Right lobe of liver (tissue), 6 donors: ENCODE measurements around the gene ANKRD30B. TPM values are rescaled to one million over a fixed set of nuclear protein-coding genes. Genes with fewer than 3 reads are reported as not detected.
"Not testable (repeated sequence)": the region's sequence is repeated elsewhere in the genome, so short reads cannot be mapped to it uniquely, and the experiment has no call there.

Experiments
- ATAC-seq, 4 donors: fragments of 200-7000 bp; cut with Tn5 transposase; one replicate each; pipeline ENCODE4 v1.9.1; 2020; ENCODE audit warnings: mild to moderate bottlenecking in 4 of 4, moderate library complexity in 4 of 4
- DNase-seq, 3 donors: peaks; one replicate each; pipeline ENCODE4 v3.0.0-alpha.2; 2020
- H3K27ac ChIP-seq, 3 donors: fragments of 200-600 bp; one replicate each; pipeline ENCODE4 v1.8.0; 2022
- H3K27me3 ChIP-seq, 2 donors: fragments of 200-600 bp; one replicate each; pipeline ENCODE4 v1.8.0; 2022
- H3K36me3 ChIP-seq, 4 donors: fragments of 200-600 bp; sonication (generic) in 1 of 4; one replicate each; pipeline versions ENCODE4 v1.5.1 to v1.8.0; 2017 to 2022; ENCODE audit warnings: control low read depth in 1 of 4
- H3K4me1 ChIP-seq, 4 donors: fragments of 200-600 bp; sonication (generic) in 1 of 4; one replicate each; pipeline versions ENCODE4 v1.5.1 to v1.8.0; 2017 to 2022; ENCODE audit warnings: control low read depth in 1 of 4
- H3K4me3 ChIP-seq, 3 donors: fragments of 200-600 bp; one replicate each; pipeline ENCODE4 v1.8.0; 2022
- H3K9me3 ChIP-seq, 4 donors: fragments of 200-600 bp; sonication (generic) in 1 of 4; one replicate each; pipeline versions ENCODE4 v1.5.1 to v1.8.0; 2017 to 2022; ENCODE audit warnings: control low read depth in 1 of 4
- POLR2A ChIP-seq: fragments of 450-650 bp; IDR thresholded peaks from one replicate; pipeline ENCODE4 v1.6.1; 2017; ENCODE audit warnings: antibody characterized with exemption, mild to moderate bottlenecking
- WGBS: methylation state at CpG from one replicate; pipeline ENCODE4 v1.1.6; 2018; ENCODE audit warnings: low coverage, low lambda C conversion rate; ENCODE audit not compliant: insufficient coverage; ENCODE audit errors: missing lambda C conversion rate; 5-methylcytosine and 5-hydroxymethylcytosine counted together
- intact Hi-C, 2 donors: fragments of 100-400 bp; cut with DNase I; formaldehyde crosslinking; loops; one replicate each; pipeline versions ENCODE4 v1.11.2 to v1.14.1; 2022
- total RNA-seq, 6 experiments: library from RNA; depleted of rRNA in 2 of 6; stranded (reverse); fragments of >200 nt in 2 of 6; fragmentation: NEBNext Ultra II Directional in 3 of 6; extraction: Animal tissue kit (Norgen Biotek cat#: 25700) in 3 of 6; gene quantifications; one replicate each; pipeline versions ENCODE4 v1.1.0 to v1.2.4, GENCODE V29; 2016 to 2023
- TF ChIP-seq, protein P1 (sequence below), 4 donors: fragments of 200-600 bp in 3 of 4; fragments of 450-650 bp in 1 of 4; IDR thresholded peaks; one replicate each; pipeline versions ENCODE4 v1.5.1 to v1.8.0; 2016 to 2022; ENCODE audit warnings: antibody characterized with exemption in 4 of 4, mild to moderate bottlenecking in 2 of 4
- donor health status: DM: no; HTN: yes; CAD: no.
- donor health status: DM: no; HTN: no; CAD: no.
- donor health status: DM: no; HTN: no; CAD: no.
- donor health status: DM: no; HTN: yes; CAD: no.
- donor health status: DM: no; HTN: yes; CAD: no.

The ANKRD30B gene
- total RNA-seq, 6 experiments from 2014 or later: not detected

DNA sequence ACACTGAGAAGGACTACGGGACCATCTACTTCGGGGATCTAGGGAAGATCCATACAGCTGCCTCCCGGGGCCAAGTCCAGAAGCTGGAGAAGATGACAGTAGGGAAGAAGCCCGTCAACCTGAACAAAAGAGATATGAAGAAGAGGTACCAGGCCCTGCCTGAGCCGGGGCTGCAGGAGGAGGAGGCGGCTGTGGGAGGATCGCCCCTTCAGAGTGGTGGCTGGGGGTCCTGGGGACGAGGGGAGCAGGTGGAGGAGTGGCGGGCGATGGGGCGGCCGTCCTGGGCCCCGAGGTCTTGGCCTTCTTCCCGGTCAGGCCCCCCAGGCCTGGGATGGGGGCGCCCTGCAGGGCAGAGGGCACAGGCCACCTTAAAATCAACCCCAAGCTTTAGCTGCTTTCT is 524 bp downstream of the ANKRD30B start:
- TF ChIP-seq POLR2A: no peak
- TF ChIP-seq, protein P1, sequence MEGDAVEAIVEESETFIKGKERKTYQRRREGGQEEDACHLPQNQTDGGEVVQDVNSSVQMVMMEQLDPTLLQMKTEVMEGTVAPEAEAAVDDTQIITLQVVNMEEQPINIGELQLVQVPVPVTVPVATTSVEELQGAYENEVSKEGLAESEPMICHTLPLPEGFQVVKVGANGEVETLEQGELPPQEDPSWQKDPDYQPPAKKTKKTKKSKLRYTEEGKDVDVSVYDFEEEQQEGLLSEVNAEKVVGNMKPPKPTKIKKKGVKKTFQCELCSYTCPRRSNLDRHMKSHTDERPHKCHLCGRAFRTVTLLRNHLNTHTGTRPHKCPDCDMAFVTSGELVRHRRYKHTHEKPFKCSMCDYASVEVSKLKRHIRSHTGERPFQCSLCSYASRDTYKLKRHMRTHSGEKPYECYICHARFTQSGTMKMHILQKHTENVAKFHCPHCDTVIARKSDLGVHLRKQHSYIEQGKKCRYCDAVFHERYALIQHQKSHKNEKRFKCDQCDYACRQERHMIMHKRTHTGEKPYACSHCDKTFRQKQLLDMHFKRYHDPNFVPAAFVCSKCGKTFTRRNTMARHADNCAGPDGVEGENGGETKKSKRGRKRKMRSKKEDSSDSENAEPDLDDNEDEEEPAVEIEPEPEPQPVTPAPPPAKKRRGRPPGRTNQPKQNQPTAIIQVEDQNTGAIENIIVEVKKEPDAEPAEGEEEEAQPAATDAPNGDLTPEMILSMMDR (IDR thresholded peaks at IDR 0.05): no peak
- ATAC-seq (no peak), DNase-seq (no peak)
- Histone ChIP-seq H3K9me3 (no peaks in the 10 kb centered on the region), H3K4me3 (no peak overlapping the region), H3K36me3 (no peaks in the 10 kb centered on the region), H3K27ac (no peak overlapping the region), H3K4me1 (no peaks in the 10 kb centered on the region), H3K27me3 (no peaks in the 10 kb centered on the region)
- 29% methylated on average over 8 of the region's 15 CpGs for WGBS
- intact Hi-C loops: no loop called here

DNA sequence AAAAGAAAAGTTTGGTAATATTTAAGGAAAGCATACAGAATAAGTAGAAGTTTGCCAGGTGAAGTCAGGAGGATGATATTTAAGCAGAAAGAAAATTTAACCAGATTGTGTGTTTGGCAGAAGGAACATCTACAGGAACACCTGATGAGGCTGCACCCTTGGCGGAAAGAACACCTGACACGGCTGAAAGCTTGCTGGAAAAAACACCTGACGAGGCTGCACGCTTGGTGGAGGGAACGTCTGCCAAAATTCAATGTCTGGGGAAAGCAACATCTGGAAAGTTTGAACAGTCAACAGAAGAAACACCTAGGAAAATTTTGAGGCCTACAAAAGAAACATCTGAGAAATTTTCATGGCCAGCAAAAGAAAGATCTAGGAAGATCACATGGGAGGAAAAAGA is 15.6 kb downstream of the ANKRD30B start:
- ATAC-seq, DNase-seq, intact Hi-C loops, H3K27me3 ChIP-seq, H3K9me3 ChIP-seq, H3K4me1 ChIP-seq, H3K36me3 ChIP-seq, H3K27ac ChIP-seq, H3K4me3 ChIP-seq: not testable (repeated sequence)
- 35% methylated on average over 5 of the region's 5 CpGs for WGBS

DNA sequence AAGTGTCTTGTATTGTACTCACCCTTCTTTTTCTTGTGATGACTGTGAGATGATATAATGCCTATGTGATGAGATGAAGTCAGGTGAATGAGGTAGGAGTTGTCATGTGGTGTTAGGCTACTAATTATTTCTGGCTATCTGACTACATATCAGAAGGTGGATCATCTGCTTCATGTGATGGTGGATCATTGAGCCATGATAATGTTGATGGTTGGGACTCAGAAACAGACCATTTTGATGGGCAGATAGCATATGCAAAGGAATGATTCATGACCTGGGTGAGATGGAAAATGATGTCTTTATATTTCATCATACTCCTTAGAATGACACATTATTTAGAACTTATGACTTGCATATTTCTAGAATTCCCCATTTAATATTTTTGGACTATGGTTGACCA is 19.5 kb downstream of the ANKRD30B start:
- intact Hi-C loops: no loop called here
- H3K9me3 ChIP-seq: no peaks in the 10 kb centered on the region
- H3K4me3 ChIP-seq: no peak overlapping the region
- DNase-seq: no peak
- no peaks in the 10 kb centered on the region for H3K27me3 ChIP-seq
- ATAC-seq: no peak
- H3K4me1 ChIP-seq: no peaks in the 10 kb centered on the region
- no peaks in the 10 kb centered on the region for H3K36me3 ChIP-seq
- no peak for TF ChIP-seq POLR2A
- TF ChIP-seq, protein P1 (IDR thresholded peaks at IDR 0.05): no peak
- no peak overlapping the region for H3K27ac ChIP-seq

DNA sequence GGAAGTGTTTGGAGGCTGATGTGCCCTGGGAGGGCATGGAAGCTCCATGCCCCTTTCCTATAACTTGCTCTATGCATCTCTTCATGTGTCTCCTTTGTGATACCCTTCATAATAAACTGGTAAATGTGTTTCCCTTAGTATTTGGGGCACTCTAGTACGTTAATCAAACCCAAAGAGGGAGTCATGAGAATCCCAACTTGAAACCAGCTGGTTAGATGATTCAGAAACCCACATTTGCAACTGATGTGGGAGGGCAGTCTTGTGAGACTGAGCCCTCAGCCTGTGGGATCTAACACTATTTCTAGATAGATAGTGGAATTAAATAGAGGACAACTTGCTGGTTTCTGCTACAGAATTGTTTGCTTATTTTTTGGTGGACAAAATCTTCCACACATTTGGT is 20.3 kb downstream of the ANKRD30B start:
- TF ChIP-seq POLR2A: no peak
- TF ChIP-seq, protein P1 (IDR thresholded peaks at IDR 0.05): no peak
- no peaks in the 10 kb centered on the region for H3K9me3 ChIP-seq
- no peak overlapping the region for H3K4me3 ChIP-seq
- H3K27me3 ChIP-seq: no peaks in the 10 kb centered on the region
- intact Hi-C loops: no loop called here
- H3K4me1 ChIP-seq: no peaks in the 10 kb centered on the region
- H3K27ac ChIP-seq: no peak overlapping the region
- no peak for DNase-seq
- WGBS: 0% methylated on average over 1 of the region's 1 CpG
- no peaks in the 10 kb centered on the region for H3K36me3 ChIP-seq
- no peak for ATAC-seq

DNA sequence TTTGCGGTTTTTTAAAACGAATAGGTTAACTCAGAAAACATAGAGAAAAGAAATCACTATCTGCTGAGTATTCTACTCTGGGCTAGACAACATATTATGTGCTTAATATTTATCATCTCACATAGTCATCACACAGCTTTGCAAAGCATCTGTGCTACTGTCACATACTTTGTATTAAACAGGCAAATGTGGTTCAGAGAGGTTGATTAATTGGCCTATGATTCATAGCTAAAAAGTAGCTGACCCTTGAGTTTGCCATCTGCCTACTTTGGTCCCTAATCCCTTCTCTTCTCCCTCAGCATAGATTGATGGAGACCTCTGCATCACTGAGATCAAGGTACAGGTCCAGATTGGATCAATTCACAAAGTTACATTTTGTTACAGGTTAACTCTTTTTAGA is 21.4 kb downstream of the ANKRD30B start:
- Histone ChIP-seq H3K27me3 (no peaks in the 10 kb centered on the region), H3K36me3 (no peaks in the 10 kb centered on the region), H3K9me3 (no peaks in the 10 kb centered on the region), H3K4me3 (no peak overlapping the region), H3K27ac (no peak overlapping the region), H3K4me1 (no peaks in the 10 kb centered on the region)
- ATAC-seq (no peak), DNase-seq (no peak)
- WGBS: 46% methylated on average over 2 of the region's 2 CpGs
- intact Hi-C loops: no loop called here
- TF ChIP-seq, protein P1 (IDR thresholded peaks at IDR 0.05): no peak
- no peak for TF ChIP-seq POLR2A
